ENCODE results near the gene RAD23A.

DNA sequence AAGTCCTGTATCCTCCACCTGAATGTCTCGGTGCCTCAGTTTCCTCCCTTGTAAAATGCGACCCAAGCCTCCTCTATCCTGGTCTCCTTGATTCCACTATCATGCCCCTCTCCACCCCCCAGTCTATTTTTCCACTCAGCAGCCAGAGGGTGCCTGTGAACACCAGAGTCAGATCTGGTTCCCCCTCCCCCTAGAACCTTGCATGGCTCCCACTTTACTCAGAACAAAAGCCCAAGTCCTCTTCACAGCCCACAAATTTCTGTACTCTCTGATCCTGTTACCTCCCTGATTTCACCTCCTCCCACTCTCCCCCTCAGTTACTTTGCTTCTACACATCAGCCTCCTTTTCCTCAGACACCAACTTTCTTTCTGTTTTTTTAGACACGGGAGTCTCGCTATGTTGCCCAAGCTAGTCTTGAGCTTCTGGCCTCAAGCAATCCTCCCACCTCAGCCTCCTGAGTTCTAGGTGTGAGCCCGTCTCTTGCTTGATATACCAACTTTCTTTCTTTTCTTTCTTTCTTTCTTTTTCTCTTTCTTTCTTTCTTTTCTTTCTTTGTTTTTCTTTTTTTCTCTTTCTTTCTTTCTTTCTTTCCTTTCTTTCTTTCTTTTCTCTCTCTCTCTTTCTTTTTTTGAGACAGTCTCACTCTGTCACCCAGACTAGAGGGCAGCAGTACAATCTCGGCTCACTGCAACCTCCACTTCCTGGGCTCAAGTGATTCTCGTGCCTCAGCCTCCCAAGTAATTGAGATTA, 24.6 kb downstream of the RAD23A start:
- TF ChIP-seq CTCF (conservative IDR thresholded peaks at IDR 0.05): no peak
- no peak for TF ChIP-seq ZFX (IDR thresholded peaks at IDR 0.05)

All from C4-2B (cell line).